Naive B cell (primary cell): ENCODE results near the gene SLC15A2. TPM values are rescaled to one million over a fixed set of nuclear protein-coding genes. Genes with fewer than 3 reads are reported as not detected.

Experiments
- ATAC-seq, 2 donors: fragments of 150-1000 bp; cut with Tn5 transposase; 2 replicates each; pipeline ENCODE4 v1.10.0; 2021; ENCODE audit warnings: low read depth in 2 of 2, mild to moderate bottlenecking in 2 of 2, moderate library complexity in 2 of 2
- DNase-seq: peaks from one replicate; pipeline ENCODE4 v3.0.0; 2022
- H3K27ac Mint-ChIP-seq, 6 donors: one replicate each; pipeline ENCODE4 v1.8.0; 2020 to 2022; ENCODE audit warnings: mild to moderate bottlenecking in 6 of 6, mixed read lengths in 6 of 6, moderate library complexity in 5 of 6, inconsistent platforms in 2 of 6
- H3K27me3 Mint-ChIP-seq, 3 donors: one replicate each; pipeline ENCODE4 v1.8.0; 2021 to 2022; ENCODE audit warnings: mixed read lengths in 3 of 3, mild to moderate bottlenecking in 1 of 3
- H3K36me3 Mint-ChIP-seq, 2 donors: one replicate each; pipeline ENCODE4 v1.8.0; 2020 to 2022; ENCODE audit warnings: mixed read lengths in 2 of 2, inconsistent platforms in 1 of 2, mild to moderate bottlenecking in 1 of 2
- H3K4me1 Mint-ChIP-seq, 3 donors: one replicate each; pipeline ENCODE4 v1.8.0; 2020 to 2022; ENCODE audit warnings: mixed read lengths in 3 of 3, inconsistent platforms in 1 of 3, mild to moderate bottlenecking in 1 of 3, moderate library complexity in 1 of 3
- H3K4me3 Mint-ChIP-seq, 8 donors: one replicate each; pipeline ENCODE4 v1.8.0; 2020 to 2022; ENCODE audit warnings: mild to moderate bottlenecking in 8 of 8, mixed read lengths in 8 of 8, moderate library complexity in 8 of 8, inconsistent platforms in 2 of 8
- H3K9me3 Mint-ChIP-seq, 7 donors: one replicate each; pipeline ENCODE4 v1.8.0; 2020 to 2022; ENCODE audit warnings: mixed read lengths in 7 of 7, mild to moderate bottlenecking in 5 of 7, inconsistent platforms in 2 of 7, moderate library complexity in 1 of 7
- polyA plus RNA-seq, 6 donors: library from polyadenylated mRNA; unstranded; fragments of 300-500 nt; fragmentation: Illumina TruSeq; gene quantifications; one replicate each; pipeline ENCODE4 v1.2.3, GENCODE V29; 2021; ENCODE audit warnings: low read depth in 6 of 6

The SLC15A2 gene
- polyA plus RNA-seq, 6 donors from 2014 or later, result 1.1 to 4.6 (median 3.0) TPM; not detected in 1

DNA sequence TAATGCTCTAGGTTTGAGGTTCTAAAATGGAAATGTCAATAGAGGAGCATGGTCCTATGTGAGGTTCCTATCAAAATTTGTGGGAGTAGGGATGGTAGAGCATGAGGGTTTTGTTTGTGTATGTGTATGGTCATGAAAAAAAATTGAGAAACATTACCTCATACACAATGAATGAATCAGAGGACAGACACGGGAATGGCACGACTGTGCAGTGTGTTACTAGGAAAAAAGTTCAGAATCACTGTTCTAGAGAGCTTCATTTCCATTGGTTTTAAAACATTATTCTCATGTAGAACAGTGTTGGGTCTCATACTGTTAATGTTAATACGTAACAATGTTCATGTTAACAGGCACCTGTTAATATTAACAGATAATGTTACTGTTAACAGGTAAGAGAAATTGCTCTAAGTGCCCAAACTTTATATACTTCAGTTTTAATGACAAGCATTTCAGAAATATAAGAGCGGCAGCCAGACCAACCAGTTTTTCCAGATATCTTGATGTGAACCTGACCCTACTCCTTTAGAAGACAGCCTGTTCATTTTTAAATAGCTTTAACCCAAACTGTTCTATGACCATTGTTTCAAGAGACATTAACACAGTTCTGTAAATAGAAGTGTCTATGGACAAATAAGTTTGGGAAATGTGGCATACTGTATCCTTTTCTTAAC is 48.0 kb downstream of the SLC15A2 start:
- DNase-seq (no peak), ATAC-seq (no peak)
- Mint-ChIP-seq H3K4me1 (no peaks in the 10 kb centered on the region), H3K36me3 (peaks cover 24 to 34% of the 10 kb centered on the region in 2 donors), H3K9me3 (no peaks in the 10 kb centered on the region), H3K27me3 (no peaks in the 10 kb centered on the region), H3K27ac (peak overlapping the region in 1 of 6 donors; percentile 2), H3K4me3 (no peak overlapping the region)

DNA sequence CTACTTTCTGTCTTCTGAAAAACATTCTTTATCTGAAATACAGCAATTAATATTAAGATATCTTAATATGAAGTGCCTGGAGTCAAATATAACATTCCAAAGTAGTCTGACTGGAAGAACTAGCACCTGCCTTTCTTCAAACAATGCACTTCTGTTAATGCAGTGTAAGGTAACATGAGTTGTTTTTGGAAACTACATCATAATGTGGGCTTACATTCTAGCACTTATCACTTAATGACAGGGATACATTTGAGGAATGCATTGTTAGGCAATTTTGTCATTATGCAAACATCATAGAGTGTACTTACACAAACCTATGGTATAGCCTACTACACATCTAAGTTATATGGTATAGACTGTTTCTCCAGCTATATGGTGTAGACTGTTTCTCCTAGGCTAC is 49.2 kb downstream of the SLC15A2 start:
- peaks cover 23 to 33% of the 10 kb centered on the region in 2 donors for H3K36me3 Mint-ChIP-seq
- no peak overlapping the region for H3K4me3 Mint-ChIP-seq
- DNase-seq, result no peak
- H3K27me3 Mint-ChIP-seq, result no peaks in the 10 kb centered on the region
- no peaks in the 10 kb centered on the region for H3K9me3 Mint-ChIP-seq
- ATAC-seq, result no peak
- no peaks in the 10 kb centered on the region for H3K4me1 Mint-ChIP-seq
- H3K27ac Mint-ChIP-seq, result no peak overlapping the region

DNA sequence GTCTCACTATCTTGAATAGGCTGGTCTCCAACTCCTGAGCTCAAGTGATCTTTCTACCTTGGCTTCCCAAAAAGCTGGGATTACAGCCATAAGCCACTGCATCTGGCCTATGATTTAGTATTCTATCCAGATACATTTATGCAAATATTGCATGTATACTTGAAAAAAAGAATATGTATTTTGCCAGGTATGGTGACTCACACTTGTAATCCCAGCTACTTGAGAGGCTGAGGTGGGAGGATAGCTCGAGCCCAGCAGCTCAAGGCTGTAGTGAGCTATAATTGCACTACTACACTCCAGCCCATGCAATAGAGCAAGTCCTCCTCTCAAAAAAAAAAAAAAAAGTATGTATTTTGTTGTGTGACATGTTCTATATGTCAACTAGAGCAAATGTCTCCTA is 54.4 kb downstream of the SLC15A2 start:
- H3K27ac Mint-ChIP-seq, result no peak overlapping the region
- H3K36me3 Mint-ChIP-seq, result peaks cover 25 to 26% of the 10 kb centered on the region in 2 donors

DNA sequence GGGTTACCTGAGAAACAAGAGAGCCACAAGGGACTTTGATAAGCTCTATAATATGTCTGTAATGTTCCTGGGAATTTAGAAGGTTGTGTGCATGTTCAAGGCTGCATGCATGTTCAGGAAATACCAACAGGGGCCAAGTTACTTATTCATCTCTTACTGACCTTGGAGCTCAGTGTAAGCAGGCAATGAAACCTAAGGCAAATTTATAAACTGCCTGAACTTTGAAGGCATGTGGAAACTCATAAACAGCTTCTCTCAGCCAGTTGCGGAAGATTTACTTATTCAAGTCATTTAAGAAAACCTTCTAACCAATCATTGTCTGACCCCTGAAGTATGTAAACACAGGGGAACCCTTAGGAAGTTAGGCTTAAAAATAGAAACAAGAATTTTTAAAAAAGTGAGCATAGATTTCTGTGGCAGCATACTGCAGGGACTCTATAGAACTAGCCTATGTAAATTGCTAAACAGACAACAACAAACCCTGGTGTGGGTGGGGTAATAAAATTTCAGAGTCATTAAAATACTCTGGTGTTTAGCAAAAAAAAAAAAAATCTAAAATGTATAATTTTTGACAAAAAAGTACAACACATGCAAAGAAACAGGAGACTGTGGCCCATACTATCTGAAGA is 57.2 kb downstream of the SLC15A2 start:
- no peak for DNase-seq
- no peak for ATAC-seq
- H3K4me1 Mint-ChIP-seq, result peaks cover 0 to 11% (median 5%) of the 10 kb centered on the region in 3 donors
- peaks cover 25 to 38% of the 10 kb centered on the region in 2 donors for H3K36me3 Mint-ChIP-seq
- no peaks in the 10 kb centered on the region for H3K27me3 Mint-ChIP-seq
- H3K27ac Mint-ChIP-seq, result peak overlapping the region in 1 of 6 donors; percentile 39
- H3K4me3 Mint-ChIP-seq, result no peak overlapping the region
- H3K9me3 Mint-ChIP-seq, result peaks cover 4 to 29% (median 20%) of the 10 kb centered on the region in 7 donors

More for the DNA sequence above, 54.4 kb downstream of the SLC15A2 start:
- no peaks in the 10 kb centered on the region for H3K27me3 Mint-ChIP-seq
- no peak for DNase-seq
- H3K4me3 Mint-ChIP-seq, result no peak overlapping the region
- peaks cover 4 to 29% (median 15%) of the 10 kb centered on the region in 7 donors for H3K9me3 Mint-ChIP-seq
- ATAC-seq, result no peak
- H3K4me1 Mint-ChIP-seq, result no peaks in the 10 kb centered on the region

DNA sequence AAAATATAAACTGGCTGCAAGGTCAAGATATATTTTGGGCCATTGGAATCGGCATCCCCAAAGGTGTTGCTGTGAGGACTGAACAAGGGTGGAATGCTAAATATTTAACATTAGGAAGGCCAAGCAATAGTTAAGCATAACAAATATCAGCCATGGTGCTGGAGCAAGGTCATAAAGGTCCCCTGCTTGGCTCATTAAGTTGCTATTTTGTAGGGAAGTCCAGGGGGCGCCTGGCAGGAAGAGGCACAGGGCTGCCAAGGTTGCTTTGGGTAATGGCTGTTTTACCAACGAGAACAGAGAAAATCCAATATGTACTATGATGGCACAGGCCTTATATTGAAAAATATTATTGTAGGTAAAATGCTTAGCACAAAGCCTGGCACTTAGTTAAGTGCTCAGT is 62.2 kb downstream of the SLC15A2 start:
- peaks cover 39 to 52% of the 10 kb centered on the region in 2 donors for H3K36me3 Mint-ChIP-seq
- H3K27ac Mint-ChIP-seq, result no peak overlapping the region
- H3K9me3 Mint-ChIP-seq, result peaks cover 4 to 30% (median 20%) of the 10 kb centered on the region in 7 donors
- DNase-seq, result no peak
- H3K27me3 Mint-ChIP-seq, result no peaks in the 10 kb centered on the region
- H3K4me3 Mint-ChIP-seq, result no peak overlapping the region
- H3K4me1 Mint-ChIP-seq, result peaks cover 11 to 36% (median 28%) of the 10 kb centered on the region in 3 donors
- ATAC-seq, result no peak

DNA sequence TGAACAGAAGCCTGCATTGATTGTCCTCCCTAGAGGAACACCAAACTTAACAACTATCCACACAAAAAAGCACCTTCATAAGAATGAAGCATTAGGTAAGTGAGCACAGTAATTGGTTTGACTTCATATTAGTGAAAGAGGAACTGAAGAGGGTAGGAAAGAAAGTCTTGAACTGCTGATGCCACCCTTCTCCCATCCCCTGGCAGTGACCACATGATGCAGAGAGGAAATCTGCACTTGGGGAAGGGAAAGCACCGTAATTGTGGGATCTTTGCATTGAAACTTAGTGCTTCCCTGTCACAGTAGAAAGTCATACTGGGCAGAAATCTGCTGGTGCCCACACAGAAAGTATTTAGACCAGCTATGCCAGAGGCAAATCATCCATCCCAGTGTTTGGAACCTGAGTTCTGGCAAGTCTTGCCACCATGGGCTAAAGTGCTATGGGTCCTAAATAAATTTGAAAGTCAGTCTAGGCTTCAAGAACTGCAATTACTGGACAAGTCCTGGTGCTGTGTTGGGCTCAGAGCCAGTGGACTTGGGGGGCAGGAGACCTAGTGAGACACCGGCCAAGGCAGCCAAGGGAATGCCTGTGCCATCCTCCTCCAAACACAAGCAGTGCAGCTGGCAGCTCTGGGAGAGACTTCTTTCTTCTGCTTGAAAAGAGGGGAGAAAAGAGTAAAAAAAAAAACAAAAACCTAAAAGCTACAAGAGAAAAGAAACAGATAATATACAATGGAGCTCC is 63.6 kb downstream of the SLC15A2 start:
- no peak overlapping the region for H3K4me3 Mint-ChIP-seq
- peaks cover 5 to 26% (median 16%) of the 10 kb centered on the region in 7 donors for H3K9me3 Mint-ChIP-seq
- ATAC-seq (peak; percentile 75 to 89), DNase-seq (peak; percentile 28)
- peaks cover 36 to 40% of the 10 kb centered on the region in 2 donors for H3K36me3 Mint-ChIP-seq
- peak overlapping the region; percentile 44 to 87 (median 72) for H3K27ac Mint-ChIP-seq
- peaks cover 11 to 36% (median 28%) of the 10 kb centered on the region in 3 donors for H3K4me1 Mint-ChIP-seq
- no peaks in the 10 kb centered on the region for H3K27me3 Mint-ChIP-seq

DNA sequence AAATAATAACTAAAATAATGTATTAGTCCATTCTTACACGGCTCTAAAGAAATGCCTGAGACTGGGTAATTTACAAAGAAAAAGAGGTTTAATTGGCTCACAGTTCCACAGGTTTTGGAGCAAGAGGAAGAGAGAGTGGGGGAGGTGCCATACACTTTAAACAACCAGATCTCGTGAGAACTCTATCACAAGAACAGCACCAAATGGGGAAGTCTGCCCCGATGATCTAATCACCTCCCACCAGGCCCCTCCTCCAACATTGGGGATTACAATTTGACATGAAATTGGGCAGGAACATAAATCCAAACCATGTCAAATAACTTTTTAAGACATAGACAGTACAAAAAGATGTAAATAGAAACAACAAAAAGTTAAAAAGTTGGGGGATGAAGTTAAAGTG is 64.6 kb downstream of the SLC15A2 start:
- peaks cover 11 to 36% (median 30%) of the 10 kb centered on the region in 3 donors for H3K4me1 Mint-ChIP-seq
- no peak overlapping the region for H3K4me3 Mint-ChIP-seq
- no peaks in the 10 kb centered on the region for H3K27me3 Mint-ChIP-seq
- no peak overlapping the region for H3K27ac Mint-ChIP-seq
- peaks cover 38 to 40% of the 10 kb centered on the region in 2 donors for H3K36me3 Mint-ChIP-seq
- DNase-seq, result no peak
- peaks cover 6 to 24% (median 18%) of the 10 kb centered on the region in 7 donors for H3K9me3 Mint-ChIP-seq
- ATAC-seq, result no peak

DNA sequence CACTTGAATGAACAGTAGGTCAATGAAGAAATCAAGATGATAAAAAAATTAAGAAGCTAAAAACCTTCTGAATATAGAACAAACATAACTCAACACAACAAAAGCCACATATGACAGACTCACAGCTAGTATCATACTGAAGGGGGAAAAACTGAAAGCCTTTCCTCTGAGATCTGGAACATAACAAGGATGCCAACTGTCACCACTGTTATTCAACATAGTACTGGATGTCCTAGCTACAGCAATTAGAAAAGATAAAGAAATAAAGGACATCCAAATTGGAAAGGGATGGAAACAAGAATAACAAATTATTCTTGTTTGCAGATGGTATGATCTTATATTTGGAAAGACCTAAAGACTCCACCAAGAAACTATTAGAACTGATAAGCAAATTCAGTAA is 67.1 kb downstream of the SLC15A2 start:
- Mint-ChIP-seq H3K27me3 (no peaks in the 10 kb centered on the region), H3K4me3 (no peak overlapping the region), H3K9me3 (peaks cover 12 to 40% (median 20%) of the 10 kb centered on the region in 7 donors), H3K27ac (no peak overlapping the region), H3K36me3 (peaks cover 32 to 59% of the 10 kb centered on the region in 2 donors), H3K4me1 (peaks cover 11 to 26% (median 24%) of the 10 kb centered on the region in 3 donors)
- no peak for DNase-seq
- ATAC-seq, result no peak

DNA sequence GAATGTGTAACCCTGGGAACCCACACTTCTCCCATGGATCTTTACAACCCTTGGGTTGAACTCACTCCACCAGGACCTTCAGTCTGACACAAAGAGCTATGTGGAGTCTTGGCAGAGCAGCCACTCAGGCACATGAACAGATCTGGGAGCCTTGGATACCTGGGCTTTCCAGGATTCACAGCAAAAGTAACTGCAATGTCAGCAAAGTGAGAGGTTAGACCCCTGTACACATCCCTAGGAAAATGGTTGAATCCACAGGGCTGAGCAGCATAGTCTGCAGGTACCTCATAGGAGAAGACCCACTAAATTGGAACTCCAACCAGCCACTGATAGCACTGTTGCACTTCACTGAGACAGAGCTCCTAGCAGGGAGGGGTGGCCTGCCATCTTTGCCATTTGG is 68.2 kb downstream of the SLC15A2 start:
- no peak for DNase-seq
- peaks cover 14 to 49% (median 23%) of the 10 kb centered on the region in 7 donors for H3K9me3 Mint-ChIP-seq
- no peaks in the 10 kb centered on the region for H3K27me3 Mint-ChIP-seq
- peaks cover 25 to 54% of the 10 kb centered on the region in 2 donors for H3K36me3 Mint-ChIP-seq
- no peak for ATAC-seq
- H3K4me1 Mint-ChIP-seq, result peaks cover 4 to 15% (median 15%) of the 10 kb centered on the region in 3 donors
- no peak overlapping the region for H3K27ac Mint-ChIP-seq
- no peak overlapping the region for H3K4me3 Mint-ChIP-seq

DNA sequence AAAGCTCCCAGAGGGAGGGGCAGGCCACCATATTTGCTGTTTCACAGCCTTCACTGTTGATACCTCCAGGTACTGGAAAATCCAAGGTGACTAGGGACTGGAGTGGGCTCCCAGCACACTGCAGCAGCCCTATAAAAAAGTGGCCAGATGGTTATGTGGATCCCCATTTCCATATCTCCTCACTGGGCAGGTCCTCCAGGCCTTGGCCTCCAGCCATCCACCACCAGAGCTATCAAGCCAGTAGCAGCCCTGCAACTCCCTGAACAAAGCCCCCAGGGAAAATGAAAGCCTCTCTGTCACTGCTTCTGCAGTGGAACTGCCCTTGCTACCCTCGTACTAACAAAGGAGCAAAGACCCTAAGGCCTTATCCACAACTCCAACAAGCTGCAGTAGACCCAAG is 69.4 kb downstream of the SLC15A2 start:
- ATAC-seq (no peak), DNase-seq (no peak)
- peaks cover 0 to 7% (median 5%) of the 10 kb centered on the region in 3 donors for H3K4me1 Mint-ChIP-seq
- peak overlapping the region in 1 of 6 donors; percentile 49 for H3K27ac Mint-ChIP-seq
- H3K9me3 Mint-ChIP-seq, result peaks cover 12 to 49% (median 23%) of the 10 kb centered on the region in 7 donors
- no peak overlapping the region for H3K4me3 Mint-ChIP-seq
- no peaks in the 10 kb centered on the region for H3K27me3 Mint-ChIP-seq
- peaks cover 13 to 42% of the 10 kb centered on the region in 2 donors for H3K36me3 Mint-ChIP-seq

DNA sequence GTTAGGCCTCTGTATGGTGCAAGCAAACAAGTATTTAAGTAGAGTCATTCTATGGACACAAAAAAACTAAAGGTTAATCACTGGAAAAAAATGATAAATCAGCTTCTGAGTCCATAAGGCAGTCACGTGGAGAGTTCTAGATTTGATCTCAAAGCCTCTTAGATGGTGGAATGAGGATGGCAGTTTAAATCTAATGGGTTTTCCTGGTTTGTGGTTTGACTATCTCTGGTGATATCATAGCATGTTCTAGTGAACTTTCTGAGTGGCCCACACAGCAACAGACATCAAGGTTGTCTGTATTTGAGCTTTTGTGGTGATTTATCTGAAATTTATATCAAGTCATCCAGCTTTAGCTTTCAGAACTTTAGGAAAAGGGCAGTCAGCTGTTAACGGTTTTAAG is 75.4 kb downstream of the SLC15A2 start:
- Mint-ChIP-seq H3K9me3 (peaks cover 10 to 29% (median 17%) of the 10 kb centered on the region in 7 donors), H3K36me3 (peaks cover 16 to 18% of the 10 kb centered on the region in 2 donors), H3K27me3 (no peaks in the 10 kb centered on the region)

DNA sequence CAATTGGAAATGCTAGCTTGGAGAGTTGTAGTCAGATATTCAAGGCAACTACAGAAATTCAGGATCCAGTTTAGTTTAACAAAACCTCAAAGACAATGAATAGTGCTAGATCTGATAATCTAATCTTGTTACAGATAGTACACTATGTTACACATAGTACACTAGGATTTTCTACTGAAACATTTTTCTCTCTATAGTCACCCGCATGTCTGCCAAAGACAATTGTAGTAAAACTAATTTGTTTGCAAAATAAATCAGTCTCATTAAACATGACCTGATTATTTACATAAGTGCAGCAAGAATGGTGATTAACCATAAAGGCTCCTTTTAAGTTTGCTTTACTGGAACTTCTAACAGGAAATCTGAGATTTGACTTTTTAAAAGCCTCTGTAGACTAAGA is 75.8 kb downstream of the SLC15A2 start:
- Mint-ChIP-seq H3K36me3 (peaks cover 12 to 22% of the 10 kb centered on the region in 2 donors), H3K9me3 (peaks cover 10 to 32% (median 21%) of the 10 kb centered on the region in 7 donors), H3K27ac (no peak overlapping the region), H3K4me1 (peaks cover 0 to 9% (median 4%) of the 10 kb centered on the region in 3 donors), H3K27me3 (no peaks in the 10 kb centered on the region), H3K4me3 (no peak overlapping the region)
- no peak for ATAC-seq
- DNase-seq, result no peak

More for the DNA sequence above, 75.4 kb downstream of the SLC15A2 start:
- no peak overlapping the region for H3K4me3 Mint-ChIP-seq
- H3K27ac Mint-ChIP-seq, result peak overlapping the region in 1 of 6 donors; percentile 63
- DNase-seq (no peak), ATAC-seq (no peak)
- peaks cover 0 to 9% (median 4%) of the 10 kb centered on the region in 3 donors for H3K4me1 Mint-ChIP-seq

DNA sequence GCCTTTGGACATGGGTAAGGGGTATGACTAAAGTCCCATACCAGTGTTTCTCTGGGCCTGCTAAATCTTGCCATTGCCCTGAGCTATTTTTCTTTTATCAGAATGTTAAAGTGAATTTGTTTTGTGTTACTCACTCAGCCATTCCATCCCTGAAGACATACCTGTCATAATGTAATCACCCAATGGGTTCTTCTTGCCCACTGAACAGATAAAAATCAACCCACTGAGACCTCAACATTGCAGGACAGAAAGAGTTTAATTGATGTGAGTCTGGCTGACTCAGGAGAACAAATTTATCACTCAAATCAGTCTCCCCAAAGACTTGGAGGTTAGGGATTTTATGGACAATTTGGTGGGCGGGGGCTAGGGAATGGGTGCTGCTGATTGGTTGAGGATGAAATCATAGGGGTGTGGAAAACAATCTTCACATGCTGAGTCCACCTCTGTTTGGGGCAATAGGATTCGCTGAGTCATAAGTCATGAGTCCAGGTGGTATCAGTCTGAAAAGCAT is 80.5 kb downstream of the SLC15A2 start:
- ATAC-seq (no peak), DNase-seq (no peak)
- Mint-ChIP-seq H3K27me3 (no peaks in the 10 kb centered on the region), H3K27ac (no peak overlapping the region), H3K4me1 (peaks cover 8 to 15% (median 11%) of the 10 kb centered on the region in 3 donors), H3K4me3 (peak overlapping the region in 1 of 8 donors; percentile 16), H3K36me3 (peaks cover 9 to 27% of the 10 kb centered on the region in 2 donors), H3K9me3 (peaks cover 4 to 38% (median 20%) of the 10 kb centered on the region in 7 donors)
